ENCODE measurements around the gene CDK2AP2.

DNA sequence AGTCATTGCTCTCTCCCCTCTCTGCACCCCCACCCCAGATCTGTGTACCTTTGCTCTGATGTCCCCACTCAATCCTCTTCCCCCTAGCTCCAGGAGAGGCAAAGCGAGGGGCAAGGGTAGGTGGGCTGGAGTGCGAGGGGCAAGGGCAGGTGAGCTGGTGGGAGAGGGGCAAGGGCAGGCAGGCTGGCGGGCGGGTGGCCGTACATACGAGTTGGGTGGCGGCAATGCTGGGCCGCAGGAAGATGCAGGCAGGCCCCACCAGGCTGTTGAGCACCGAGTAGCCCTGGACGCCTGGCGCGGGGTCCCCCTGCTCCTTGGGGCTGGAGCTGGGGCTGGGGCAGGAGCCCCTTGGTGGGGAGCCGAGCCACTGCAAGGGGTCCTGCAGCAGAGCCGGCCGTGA is 14.4 kb upstream of the CDK2AP2 start:
- TF ChIP-seq, protein P1, sequence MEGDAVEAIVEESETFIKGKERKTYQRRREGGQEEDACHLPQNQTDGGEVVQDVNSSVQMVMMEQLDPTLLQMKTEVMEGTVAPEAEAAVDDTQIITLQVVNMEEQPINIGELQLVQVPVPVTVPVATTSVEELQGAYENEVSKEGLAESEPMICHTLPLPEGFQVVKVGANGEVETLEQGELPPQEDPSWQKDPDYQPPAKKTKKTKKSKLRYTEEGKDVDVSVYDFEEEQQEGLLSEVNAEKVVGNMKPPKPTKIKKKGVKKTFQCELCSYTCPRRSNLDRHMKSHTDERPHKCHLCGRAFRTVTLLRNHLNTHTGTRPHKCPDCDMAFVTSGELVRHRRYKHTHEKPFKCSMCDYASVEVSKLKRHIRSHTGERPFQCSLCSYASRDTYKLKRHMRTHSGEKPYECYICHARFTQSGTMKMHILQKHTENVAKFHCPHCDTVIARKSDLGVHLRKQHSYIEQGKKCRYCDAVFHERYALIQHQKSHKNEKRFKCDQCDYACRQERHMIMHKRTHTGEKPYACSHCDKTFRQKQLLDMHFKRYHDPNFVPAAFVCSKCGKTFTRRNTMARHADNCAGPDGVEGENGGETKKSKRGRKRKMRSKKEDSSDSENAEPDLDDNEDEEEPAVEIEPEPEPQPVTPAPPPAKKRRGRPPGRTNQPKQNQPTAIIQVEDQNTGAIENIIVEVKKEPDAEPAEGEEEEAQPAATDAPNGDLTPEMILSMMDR (IDR thresholded peaks at IDR 0.05; ENCODE audit: extremely low read depth in 1 of 2, insufficient read depth in 1 of 2, low read depth in 1 of 2, low read length in 2 of 2) = no peak
- TF ChIP-seq FOS (IDR thresholded peaks at IDR 0.05; ENCODE audit: borderline replicate concordance, insufficient read depth, low read length) (no peak), POLR2AphosphoS5 (IDR thresholded peaks at IDR 0.05; ENCODE audit: insufficient read depth, low read depth, low read length) (no peak), POLR2A (IDR thresholded peaks at IDR 0.05; ENCODE audit: low read depth, low read length) (no peak)

All from endothelial cell of umbilical vein (primary cell).